ENCODE measurements around the gene HRH1. TPM values are rescaled to one million over a fixed set of nuclear protein-coding genes. Genes with fewer than 3 reads are reported as not detected.
"Not testable (repeated sequence)": the region's sequence is repeated elsewhere in the genome, so short reads cannot be mapped to it uniquely, and the experiment has no call there.

HRH1 gene
- total RNA-seq, 1 donor from 2014 or later, result 2.1 TPM

GRCh38 chr3:11128682-11129632, 25.3 kb upstream of the HRH1 start:
- peaks cover 8% of the 10 kb centered on the region for H3K9me3 Mint-ChIP-seq (ENCODE audit: unreplicated experiment)
- peaks cover 2% of the 10 kb centered on the region for H3K36me3 Mint-ChIP-seq (ENCODE audit: low read depth, unreplicated experiment)
- FAIRE-seq, result no peak

DNA sequence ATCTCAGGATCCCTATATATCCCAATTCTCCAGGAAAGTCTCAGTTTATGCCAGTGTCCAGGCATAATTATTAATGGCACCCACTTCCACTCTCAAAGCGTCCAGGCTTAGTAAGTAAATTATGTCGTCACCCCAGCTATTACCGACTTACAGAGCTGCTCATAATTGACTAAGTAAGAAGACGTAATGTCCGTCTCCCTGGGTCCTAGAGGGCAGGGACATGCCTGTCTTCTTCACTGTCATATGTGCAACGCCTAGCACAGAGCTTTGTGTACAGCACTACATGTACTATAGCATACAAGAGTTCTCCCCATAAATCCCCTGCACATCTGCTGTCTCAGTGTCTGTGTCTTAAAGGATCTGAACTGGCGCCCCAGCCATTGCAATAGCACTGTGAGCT, 23.9 kb upstream of the HRH1 start:
- Histone ChIP-seq H3K36me3 (ENCODE audit: insufficient read depth, low read length) (no peaks in the 10 kb centered on the region), H3K9me3 (ENCODE audit: insufficient read depth, low read depth, low read length) (no peaks in the 10 kb centered on the region), H2AFZ (ENCODE audit: low read depth, low read length) (no peak overlapping the region), H3K4me2 (ENCODE audit: low read length) (no peak overlapping the region), H3K79me2 (ENCODE audit: insufficient read depth, low read length) (no peaks in the 10 kb centered on the region), H3K9ac (ENCODE audit: low read length) (no peak overlapping the region), H3K4me3 (ENCODE audit: insufficient read depth, low read depth, low read length) (no peak overlapping the region), H3K27me3 (ENCODE audit: insufficient read depth, low read length) (no peaks in the 10 kb centered on the region), H4K20me1 (ENCODE audit: insufficient read depth, low read length) (no peaks in the 10 kb centered on the region), H3K4me1 (ENCODE audit: insufficient read depth, low read length) (no peaks in the 10 kb centered on the region), H3K27ac (ENCODE audit: low read depth, low read length) (no peak overlapping the region)
- no peaks in the 10 kb centered on the region for H3K4me1 Mint-ChIP-seq (ENCODE audit: low read depth, unreplicated experiment)
- DNase-seq (ENCODE audit: low read depth) (no peak), FAIRE-seq (no peak)
- H3K9me3 Mint-ChIP-seq (ENCODE audit: unreplicated experiment), result peaks cover 5% of the 10 kb centered on the region
- no peak overlapping the region for H3K4me3 Mint-ChIP-seq (ENCODE audit: unreplicated experiment)
- TF ChIP-seq EZH2 (IDR thresholded peaks at IDR 0.05; ENCODE audit: insufficient read depth, low read length), result no peak
- TF ChIP-seq, protein P1, sequence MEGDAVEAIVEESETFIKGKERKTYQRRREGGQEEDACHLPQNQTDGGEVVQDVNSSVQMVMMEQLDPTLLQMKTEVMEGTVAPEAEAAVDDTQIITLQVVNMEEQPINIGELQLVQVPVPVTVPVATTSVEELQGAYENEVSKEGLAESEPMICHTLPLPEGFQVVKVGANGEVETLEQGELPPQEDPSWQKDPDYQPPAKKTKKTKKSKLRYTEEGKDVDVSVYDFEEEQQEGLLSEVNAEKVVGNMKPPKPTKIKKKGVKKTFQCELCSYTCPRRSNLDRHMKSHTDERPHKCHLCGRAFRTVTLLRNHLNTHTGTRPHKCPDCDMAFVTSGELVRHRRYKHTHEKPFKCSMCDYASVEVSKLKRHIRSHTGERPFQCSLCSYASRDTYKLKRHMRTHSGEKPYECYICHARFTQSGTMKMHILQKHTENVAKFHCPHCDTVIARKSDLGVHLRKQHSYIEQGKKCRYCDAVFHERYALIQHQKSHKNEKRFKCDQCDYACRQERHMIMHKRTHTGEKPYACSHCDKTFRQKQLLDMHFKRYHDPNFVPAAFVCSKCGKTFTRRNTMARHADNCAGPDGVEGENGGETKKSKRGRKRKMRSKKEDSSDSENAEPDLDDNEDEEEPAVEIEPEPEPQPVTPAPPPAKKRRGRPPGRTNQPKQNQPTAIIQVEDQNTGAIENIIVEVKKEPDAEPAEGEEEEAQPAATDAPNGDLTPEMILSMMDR (IDR thresholded peaks at IDR 0.05; ENCODE audit: insufficient read depth, low read depth, low read length), result no peak
- H3K27ac Mint-ChIP-seq (ENCODE audit: unreplicated experiment), result no peak overlapping the region
- H3K27me3 Mint-ChIP-seq (ENCODE audit: low read depth, unreplicated experiment), result peaks cover 28% of the 10 kb centered on the region
- H3K36me3 Mint-ChIP-seq (ENCODE audit: low read depth, unreplicated experiment), result peaks cover 2% of the 10 kb centered on the region

More at GRCh38 chr3:11128682-11129632, 25.3 kb upstream of the HRH1 start:
- no peaks in the 10 kb centered on the region for H3K4me1 Mint-ChIP-seq (ENCODE audit: low read depth, unreplicated experiment)
- H3K4me3 ChIP-seq (ENCODE audit: insufficient read depth, low read depth, low read length), result no peak overlapping the region
- H3K4me2 ChIP-seq (ENCODE audit: low read length), result no peak overlapping the region
- no peaks in the 10 kb centered on the region for H3K4me1 ChIP-seq (ENCODE audit: insufficient read depth, low read length)
- H4K20me1 ChIP-seq (ENCODE audit: insufficient read depth, low read length), result no peaks in the 10 kb centered on the region
- no peak overlapping the region for H3K4me3 Mint-ChIP-seq (ENCODE audit: unreplicated experiment)
- H3K27ac Mint-ChIP-seq (ENCODE audit: unreplicated experiment), result no peak overlapping the region
- H3K79me2 ChIP-seq (ENCODE audit: insufficient read depth, low read length), result no peaks in the 10 kb centered on the region
- no peak for DNase-seq (ENCODE audit: low read depth)
- H2AFZ ChIP-seq (ENCODE audit: low read depth, low read length), result no peak overlapping the region
- H3K27me3 ChIP-seq (ENCODE audit: insufficient read depth, low read length), result no peaks in the 10 kb centered on the region
- H3K9me3 ChIP-seq (ENCODE audit: insufficient read depth, low read depth, low read length), result no peaks in the 10 kb centered on the region
- no peak overlapping the region for H3K9ac ChIP-seq (ENCODE audit: low read length)
- H3K36me3 ChIP-seq (ENCODE audit: insufficient read depth, low read length), result no peaks in the 10 kb centered on the region
- H3K27me3 Mint-ChIP-seq (ENCODE audit: low read depth, unreplicated experiment), result peaks cover 30% of the 10 kb centered on the region
- no peak overlapping the region for H3K27ac ChIP-seq (ENCODE audit: low read depth, low read length)
- TF ChIP-seq, protein P1 (IDR thresholded peaks at IDR 0.05; ENCODE audit: insufficient read depth, low read depth, low read length), result no peak
- TF ChIP-seq EZH2 (IDR thresholded peaks at IDR 0.05; ENCODE audit: insufficient read depth, low read length), result no peak

DNA sequence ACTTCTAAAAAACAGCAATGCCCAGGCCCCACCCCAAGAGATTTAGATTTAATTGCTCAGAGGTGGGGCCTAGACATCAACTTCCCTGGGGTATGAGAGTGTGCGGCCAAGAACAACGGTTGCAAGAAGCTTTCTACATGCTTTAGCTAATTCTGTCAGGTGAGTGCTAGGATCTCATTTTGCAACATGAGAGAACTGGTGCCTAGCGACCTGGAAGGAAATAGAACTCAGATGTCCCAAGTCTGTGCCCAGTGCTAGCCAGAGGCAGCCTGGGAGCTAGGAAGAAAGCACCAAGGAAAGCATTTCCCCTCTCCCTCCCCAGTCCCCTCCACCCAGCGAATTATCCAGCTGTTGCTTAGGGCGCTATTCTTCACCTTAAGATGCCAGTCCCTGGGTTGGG, 22.9 kb upstream of the HRH1 start:
- H3K79me2 ChIP-seq (ENCODE audit: insufficient read depth, low read length), result no peaks in the 10 kb centered on the region
- peak; percentile 74 for DNase-seq (ENCODE audit: low read depth)
- TF ChIP-seq EZH2 (IDR thresholded peaks at IDR 0.05; ENCODE audit: insufficient read depth, low read length), result no peak
- TF ChIP-seq, protein P1 (IDR thresholded peaks at IDR 0.05; ENCODE audit: insufficient read depth, low read depth, low read length), result no peak
- no peaks in the 10 kb centered on the region for H3K27me3 ChIP-seq (ENCODE audit: insufficient read depth, low read length)
- Mint-ChIP-seq H3K4me1 (ENCODE audit: low read depth, unreplicated experiment) (peaks cover 3% of the 10 kb centered on the region), H3K4me3 (ENCODE audit: unreplicated experiment) (no peak overlapping the region), H3K27me3 (ENCODE audit: low read depth, unreplicated experiment) (peaks cover 19% of the 10 kb centered on the region), H3K36me3 (ENCODE audit: low read depth, unreplicated experiment) (no peaks in the 10 kb centered on the region), H3K9me3 (ENCODE audit: unreplicated experiment) (peaks cover 2% of the 10 kb centered on the region), H3K27ac (ENCODE audit: unreplicated experiment) (no peak overlapping the region)
- no peak overlapping the region for H3K4me3 ChIP-seq (ENCODE audit: insufficient read depth, low read depth, low read length)
- H3K27ac ChIP-seq (ENCODE audit: low read depth, low read length), result no peak overlapping the region
- no peaks in the 10 kb centered on the region for H3K36me3 ChIP-seq (ENCODE audit: insufficient read depth, low read length)
- peaks cover 6% of the 10 kb centered on the region for H3K4me1 ChIP-seq (ENCODE audit: insufficient read depth, low read length)
- H2AFZ ChIP-seq (ENCODE audit: low read depth, low read length), result no peak overlapping the region
- no peaks in the 10 kb centered on the region for H3K9me3 ChIP-seq (ENCODE audit: insufficient read depth, low read depth, low read length)
- H3K9ac ChIP-seq (ENCODE audit: low read length), result no peak overlapping the region
- H4K20me1 ChIP-seq (ENCODE audit: insufficient read depth, low read length), result no peaks in the 10 kb centered on the region
- FAIRE-seq, result no peak
- no peak overlapping the region for H3K4me2 ChIP-seq (ENCODE audit: low read length)

DNA sequence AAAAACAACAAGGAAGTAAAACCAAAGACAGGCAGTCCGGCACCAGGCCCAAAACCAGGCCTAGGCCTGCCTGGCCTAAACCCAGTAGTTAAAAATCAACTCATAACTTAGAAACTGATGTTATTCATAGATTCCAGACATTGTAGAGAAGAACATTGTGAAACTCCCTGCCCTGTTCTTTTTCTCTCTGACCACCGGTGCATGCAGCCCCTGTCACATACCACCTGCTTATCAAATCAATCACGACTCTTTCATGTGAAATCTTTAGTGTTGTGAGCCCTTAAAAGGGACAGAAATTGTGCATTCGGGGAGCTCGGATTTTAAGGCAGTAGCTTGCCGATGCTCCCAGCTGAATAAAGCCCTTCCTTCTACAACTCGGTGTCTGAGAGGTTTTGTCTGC, 22.4 kb upstream of the HRH1 start:
- not testable (repeated sequence) for H2AFZ ChIP-seq (ENCODE audit: low read depth, low read length); FAIRE-seq; H3K27me3 ChIP-seq (ENCODE audit: insufficient read depth, low read length); H4K20me1 ChIP-seq (ENCODE audit: insufficient read depth, low read length); H3K27ac ChIP-seq (ENCODE audit: low read depth, low read length); H3K4me3 Mint-ChIP-seq (ENCODE audit: unreplicated experiment); H3K27ac Mint-ChIP-seq (ENCODE audit: unreplicated experiment); H3K36me3 ChIP-seq (ENCODE audit: insufficient read depth, low read length); H3K9me3 Mint-ChIP-seq (ENCODE audit: unreplicated experiment); H3K4me1 ChIP-seq (ENCODE audit: insufficient read depth, low read length); H3K9me3 ChIP-seq (ENCODE audit: insufficient read depth, low read depth, low read length); H3K36me3 Mint-ChIP-seq (ENCODE audit: low read depth, unreplicated experiment); DNase-seq (ENCODE audit: low read depth); H3K4me1 Mint-ChIP-seq (ENCODE audit: low read depth, unreplicated experiment); H3K4me3 ChIP-seq (ENCODE audit: insufficient read depth, low read depth, low read length); H3K4me2 ChIP-seq (ENCODE audit: low read length); H3K79me2 ChIP-seq (ENCODE audit: insufficient read depth, low read length); H3K9ac ChIP-seq (ENCODE audit: low read length)
- H3K27me3 Mint-ChIP-seq (ENCODE audit: low read depth, unreplicated experiment), result peaks cover 19% of the 10 kb centered on the region

Measured in astrocyte (in vitro differentiated cells and primary cell).